ENCODE measurements around the gene COX10.
A peak's percentile ranks its signal among the peaks of the same experiment; 100 is the strongest.
"Not testable (repeated sequence)": the region's sequence is repeated elsewhere in the genome, so short reads cannot be mapped to it uniquely, and the experiment has no call there.

Gene COX10

DNA sequence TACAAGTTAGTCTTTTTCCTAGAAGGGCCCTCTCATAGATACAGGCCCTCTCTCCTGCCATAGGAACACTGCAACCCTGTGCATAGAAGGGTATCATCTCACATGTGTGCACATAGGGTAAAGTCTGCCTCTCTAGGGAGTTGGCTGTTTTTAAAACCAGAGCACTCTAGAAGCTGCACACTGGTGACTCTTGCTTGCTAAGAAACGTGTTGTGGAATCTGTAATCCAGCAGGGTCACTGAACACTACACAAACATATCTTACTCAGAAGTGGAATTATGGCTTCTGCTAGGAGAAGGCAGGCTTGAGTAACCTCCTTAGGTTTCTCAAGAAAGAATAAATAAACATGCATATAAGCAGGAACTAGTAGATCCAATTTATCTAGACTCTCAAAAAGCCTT is 121.5 kb downstream of the COX10 start:
- not testable (repeated sequence) for H3K27ac ChIP-seq (ENCODE audit: low read depth in 2 of 2, low read length in 2 of 2); H3K36me3 ChIP-seq (ENCODE audit: control insufficient read depth in 2 of 2, insufficient read depth in 2 of 2, low read length in 2 of 2); H3K9me3 ChIP-seq (ENCODE audit: control insufficient read depth in 2 of 2, low read length in 2 of 2); H3K4me3 ChIP-seq (ENCODE audit: low read length in 2 of 2); H3K9ac ChIP-seq (ENCODE audit: low read depth in 1 of 2, low read length in 2 of 2); H3K4me1 ChIP-seq (ENCODE audit: control insufficient read depth in 2 of 2, insufficient read depth in 2 of 2, low read length in 2 of 2); H3K27me3 ChIP-seq (ENCODE audit: control insufficient read depth in 2 of 2, insufficient read depth in 2 of 2, low read length in 2 of 2)

DNA sequence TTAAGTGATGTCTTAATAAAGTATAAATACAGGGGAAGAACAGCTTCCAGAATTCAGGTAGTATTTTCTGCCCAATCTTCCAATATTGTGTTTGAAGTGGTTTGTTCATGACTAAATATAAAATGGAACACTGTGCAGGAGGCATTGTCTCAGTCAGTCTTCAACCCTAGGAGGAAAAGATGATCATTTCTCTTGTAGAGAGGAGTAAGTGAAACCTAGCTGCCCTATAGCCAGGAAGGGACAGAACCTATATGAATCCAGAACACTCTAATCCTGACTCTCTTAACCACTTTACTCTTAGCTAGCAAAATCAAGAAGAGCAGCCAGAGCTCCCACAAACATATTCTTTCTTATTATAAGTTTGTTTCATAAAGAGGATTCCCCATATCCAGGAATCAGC is 122.2 kb downstream of the COX10 start:
- not testable (repeated sequence) for H3K27me3 ChIP-seq (ENCODE audit: control insufficient read depth in 2 of 2, insufficient read depth in 2 of 2, low read length in 2 of 2); H3K4me3 ChIP-seq (ENCODE audit: low read length in 2 of 2); H3K4me1 ChIP-seq (ENCODE audit: control insufficient read depth in 2 of 2, insufficient read depth in 2 of 2, low read length in 2 of 2); H3K9me3 ChIP-seq (ENCODE audit: control insufficient read depth in 2 of 2, low read length in 2 of 2); H3K36me3 ChIP-seq (ENCODE audit: control insufficient read depth in 2 of 2, insufficient read depth in 2 of 2, low read length in 2 of 2); H3K9ac ChIP-seq (ENCODE audit: low read depth in 1 of 2, low read length in 2 of 2); H3K27ac ChIP-seq (ENCODE audit: low read depth in 2 of 2, low read length in 2 of 2)

DNA sequence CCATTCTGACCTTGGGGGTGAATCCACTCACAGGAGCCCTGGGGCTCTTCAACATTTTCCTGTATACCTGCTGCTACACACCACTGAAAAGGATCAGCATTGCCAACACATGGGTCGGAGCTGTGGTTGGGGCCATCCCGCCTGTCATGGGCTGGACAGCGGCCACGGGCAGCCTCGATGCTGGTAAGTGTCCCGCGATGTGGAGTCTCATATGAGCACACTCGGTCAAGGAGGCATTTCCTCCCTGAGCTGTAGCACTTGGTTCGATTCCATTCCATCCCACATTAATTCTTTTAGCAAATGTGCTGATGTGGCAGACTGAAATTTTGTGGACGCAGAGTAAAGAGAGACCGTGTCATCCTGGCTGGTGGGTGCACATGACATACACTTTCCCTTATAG is 122.7 kb downstream of the COX10 start:
- not testable (repeated sequence) for H3K27ac ChIP-seq (ENCODE audit: low read depth in 2 of 2, low read length in 2 of 2); H3K4me3 ChIP-seq (ENCODE audit: low read length in 2 of 2); H3K9ac ChIP-seq (ENCODE audit: low read depth in 1 of 2, low read length in 2 of 2); H3K9me3 ChIP-seq (ENCODE audit: control insufficient read depth in 2 of 2, low read length in 2 of 2); H3K27me3 ChIP-seq (ENCODE audit: control insufficient read depth in 2 of 2, insufficient read depth in 2 of 2, low read length in 2 of 2); H3K36me3 ChIP-seq (ENCODE audit: control insufficient read depth in 2 of 2, insufficient read depth in 2 of 2, low read length in 2 of 2); H3K4me1 ChIP-seq (ENCODE audit: control insufficient read depth in 2 of 2, insufficient read depth in 2 of 2, low read length in 2 of 2)

DNA sequence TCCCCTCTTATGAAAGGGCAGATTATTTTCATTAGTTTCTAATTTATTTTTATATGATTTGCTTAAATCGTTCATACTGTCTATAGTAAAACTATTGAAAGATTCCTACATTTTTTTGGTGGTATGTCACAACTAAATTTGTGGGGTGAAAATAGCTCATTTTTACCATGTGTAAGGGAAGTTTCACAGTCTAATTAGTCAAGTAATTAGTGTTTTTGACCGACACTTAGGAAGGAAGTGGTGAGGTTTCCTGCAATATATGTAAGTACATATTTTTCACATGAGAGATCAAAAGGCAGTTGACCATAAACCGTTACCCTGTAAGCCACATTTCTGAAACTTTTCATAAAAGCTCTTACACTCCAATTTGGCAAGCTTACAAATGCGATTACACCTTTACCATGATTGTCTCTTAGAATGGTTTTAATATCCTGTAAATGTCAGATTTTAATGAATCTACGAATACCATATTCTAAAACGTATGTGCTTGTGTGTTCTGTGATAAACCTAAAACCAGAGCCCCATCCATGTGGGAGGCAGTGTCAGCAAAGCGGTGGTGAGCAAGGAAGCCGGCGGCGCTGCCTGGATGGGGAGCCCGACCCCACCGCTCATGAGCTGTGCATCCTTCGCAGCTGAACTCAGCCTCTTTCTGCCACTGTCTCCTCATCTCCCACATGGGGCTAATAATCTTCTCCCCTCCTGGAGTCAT is 123.5 kb downstream of the COX10 start:
- H3K27ac ChIP-seq (ENCODE audit: low read depth in 2 of 2, low read length in 2 of 2); H3K9ac ChIP-seq (ENCODE audit: low read depth in 1 of 2, low read length in 2 of 2); H3K27me3 ChIP-seq (ENCODE audit: control insufficient read depth in 2 of 2, insufficient read depth in 2 of 2, low read length in 2 of 2): not testable (repeated sequence)

DNA sequence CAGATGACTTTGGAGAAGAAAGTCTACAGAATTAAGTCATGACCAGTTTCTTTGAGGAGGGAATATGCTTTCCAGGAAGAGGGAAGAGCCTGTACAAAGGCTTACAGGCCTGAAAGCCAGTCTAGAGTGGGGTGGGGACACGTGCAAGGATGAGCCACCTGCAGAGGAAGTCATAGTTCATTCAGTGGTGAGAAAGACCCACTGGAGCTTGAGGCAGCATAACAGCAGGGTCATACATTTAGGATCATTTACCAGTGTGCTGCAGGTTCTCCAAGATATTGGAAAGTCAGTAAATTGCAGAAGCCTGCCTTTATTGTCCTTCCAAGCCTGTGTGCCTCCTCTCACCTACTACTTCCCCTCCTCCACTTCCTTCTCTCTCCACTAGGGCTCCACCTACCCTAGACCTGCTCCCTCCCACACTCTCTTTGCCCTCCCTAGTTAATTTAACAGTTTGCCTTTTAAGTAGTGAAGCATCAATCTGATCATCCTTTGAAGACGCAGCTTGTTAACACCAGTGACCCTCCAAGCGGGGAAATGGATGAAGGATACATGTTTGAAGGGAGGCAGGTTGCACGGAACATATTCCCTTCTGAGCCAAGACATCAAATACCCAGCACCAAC is 127.2 kb downstream of the COX10 start:
- no peaks in the 10 kb centered on the region for H3K27me3 ChIP-seq (ENCODE audit: control insufficient read depth in 2 of 2, insufficient read depth in 2 of 2, low read length in 2 of 2)
- H3K4me3 ChIP-seq (ENCODE audit: low read length in 2 of 2): no peak overlapping the region
- H3K9ac ChIP-seq (ENCODE audit: low read depth in 1 of 2, low read length in 2 of 2): no peak overlapping the region
- peaks cover 6 to 12% of the 10 kb centered on the region in 2 donors for H3K4me1 ChIP-seq (ENCODE audit: control insufficient read depth in 2 of 2, insufficient read depth in 2 of 2, low read length in 2 of 2)
- no peak overlapping the region for H3K27ac ChIP-seq (ENCODE audit: low read depth in 2 of 2, low read length in 2 of 2)
- H3K9me3 ChIP-seq (ENCODE audit: control insufficient read depth in 2 of 2, low read length in 2 of 2): no peaks in the 10 kb centered on the region
- H3K36me3 ChIP-seq (ENCODE audit: control insufficient read depth in 2 of 2, insufficient read depth in 2 of 2, low read length in 2 of 2): peaks cover 0 to 2% of the 10 kb centered on the region in 2 donors

More for the DNA sequence above, 123.5 kb downstream of the COX10 start:
- H3K36me3 ChIP-seq (ENCODE audit: control insufficient read depth in 2 of 2, insufficient read depth in 2 of 2, low read length in 2 of 2); H3K4me1 ChIP-seq (ENCODE audit: control insufficient read depth in 2 of 2, insufficient read depth in 2 of 2, low read length in 2 of 2); H3K4me3 ChIP-seq (ENCODE audit: low read length in 2 of 2); H3K9me3 ChIP-seq (ENCODE audit: control insufficient read depth in 2 of 2, low read length in 2 of 2): not testable (repeated sequence)

DNA sequence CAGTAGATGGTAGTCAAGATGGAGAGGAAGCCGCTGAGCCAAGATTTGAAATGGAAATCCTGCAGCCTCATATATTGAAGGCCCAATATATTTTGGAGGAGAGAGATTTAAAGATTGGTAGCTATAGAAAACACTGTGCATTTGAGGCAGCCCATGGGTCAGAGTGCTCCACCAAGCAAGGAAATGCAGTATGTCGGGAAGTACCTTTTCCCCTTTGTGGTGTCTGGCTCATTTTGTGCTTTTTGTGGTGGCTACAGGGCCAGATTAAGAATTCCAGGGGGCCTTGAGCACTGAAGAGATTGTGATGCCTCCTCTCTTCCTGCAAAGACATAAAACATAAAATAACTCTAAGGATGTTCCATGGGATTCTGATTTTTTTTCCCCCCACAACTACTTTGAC is 127.8 kb downstream of the COX10 start:
- H3K36me3 ChIP-seq (ENCODE audit: control insufficient read depth in 2 of 2, insufficient read depth in 2 of 2, low read length in 2 of 2): peaks cover 0 to 2% of the 10 kb centered on the region in 2 donors
- no peaks in the 10 kb centered on the region for H3K9me3 ChIP-seq (ENCODE audit: control insufficient read depth in 2 of 2, low read length in 2 of 2)
- H3K27ac ChIP-seq (ENCODE audit: low read depth in 2 of 2, low read length in 2 of 2): no peak overlapping the region
- H3K9ac ChIP-seq (ENCODE audit: low read depth in 1 of 2, low read length in 2 of 2): no peak overlapping the region
- no peaks in the 10 kb centered on the region for H3K27me3 ChIP-seq (ENCODE audit: control insufficient read depth in 2 of 2, insufficient read depth in 2 of 2, low read length in 2 of 2)
- peaks cover 6 to 15% of the 10 kb centered on the region in 2 donors for H3K4me1 ChIP-seq (ENCODE audit: control insufficient read depth in 2 of 2, insufficient read depth in 2 of 2, low read length in 2 of 2)
- no peak overlapping the region for H3K4me3 ChIP-seq (ENCODE audit: low read length in 2 of 2)

DNA sequence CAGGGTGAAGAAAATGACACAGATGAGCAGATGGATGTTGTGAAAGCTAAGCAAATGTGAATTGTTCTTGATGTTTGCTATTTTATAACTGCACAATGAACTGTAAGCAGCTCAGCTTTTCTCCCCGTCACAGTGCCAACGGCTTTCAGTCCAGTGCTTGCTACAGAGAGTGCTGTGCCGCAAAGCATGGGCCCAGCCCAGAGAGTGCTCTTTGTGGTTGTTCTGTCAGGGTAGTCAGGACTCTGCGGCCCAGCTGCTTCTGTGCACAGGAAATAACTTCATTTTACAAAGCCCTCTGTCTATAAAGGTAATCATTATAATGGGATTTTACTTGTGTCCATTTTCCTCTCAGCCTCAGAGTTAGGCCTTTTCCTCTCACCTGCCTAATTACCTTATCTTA is 128.3 kb downstream of the COX10 start:
- peaks cover 6 to 15% of the 10 kb centered on the region in 2 donors for H3K4me1 ChIP-seq (ENCODE audit: control insufficient read depth in 2 of 2, insufficient read depth in 2 of 2, low read length in 2 of 2)
- no peak overlapping the region for H3K9ac ChIP-seq (ENCODE audit: low read depth in 1 of 2, low read length in 2 of 2)
- H3K9me3 ChIP-seq (ENCODE audit: control insufficient read depth in 2 of 2, low read length in 2 of 2): no peaks in the 10 kb centered on the region
- no peak overlapping the region for H3K27ac ChIP-seq (ENCODE audit: low read depth in 2 of 2, low read length in 2 of 2)
- H3K36me3 ChIP-seq (ENCODE audit: control insufficient read depth in 2 of 2, insufficient read depth in 2 of 2, low read length in 2 of 2): peaks cover 0 to 2% of the 10 kb centered on the region in 2 donors
- no peak overlapping the region for H3K4me3 ChIP-seq (ENCODE audit: low read length in 2 of 2)
- H3K27me3 ChIP-seq (ENCODE audit: control insufficient read depth in 2 of 2, insufficient read depth in 2 of 2, low read length in 2 of 2): no peaks in the 10 kb centered on the region

DNA sequence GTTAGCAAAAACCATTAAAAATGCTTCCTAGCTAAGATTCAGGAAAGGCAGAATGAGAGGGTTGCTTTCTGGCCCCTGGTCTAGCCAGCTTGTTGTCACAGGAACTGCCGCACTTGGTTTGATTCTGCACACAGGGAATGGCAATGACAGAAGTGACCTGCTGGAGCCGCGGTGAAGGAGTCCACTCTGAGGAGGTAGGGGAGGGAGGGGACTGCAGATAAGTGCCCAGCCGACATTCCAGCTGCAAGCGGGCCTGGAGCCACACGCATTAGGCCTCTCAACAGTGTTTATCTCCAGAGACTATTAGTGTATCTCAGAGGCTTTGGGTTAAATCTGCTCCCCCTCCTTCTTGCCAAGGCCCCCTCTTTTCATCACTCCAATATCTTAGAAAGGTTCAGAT is 128.7 kb downstream of the COX10 start:
- H3K4me1 ChIP-seq (ENCODE audit: control insufficient read depth in 2 of 2, insufficient read depth in 2 of 2, low read length in 2 of 2): peaks cover 6 to 15% of the 10 kb centered on the region in 2 donors
- H3K36me3 ChIP-seq (ENCODE audit: control insufficient read depth in 2 of 2, insufficient read depth in 2 of 2, low read length in 2 of 2): peaks cover 0 to 2% of the 10 kb centered on the region in 2 donors
- no peaks in the 10 kb centered on the region for H3K9me3 ChIP-seq (ENCODE audit: control insufficient read depth in 2 of 2, low read length in 2 of 2)
- H3K27ac ChIP-seq (ENCODE audit: low read depth in 2 of 2, low read length in 2 of 2): peak overlapping the region in 1 of 2 donors; percentile 20
- no peak overlapping the region for H3K4me3 ChIP-seq (ENCODE audit: low read length in 2 of 2)
- H3K9ac ChIP-seq (ENCODE audit: low read depth in 1 of 2, low read length in 2 of 2): no peak overlapping the region
- H3K27me3 ChIP-seq (ENCODE audit: control insufficient read depth in 2 of 2, insufficient read depth in 2 of 2, low read length in 2 of 2): no peaks in the 10 kb centered on the region

DNA sequence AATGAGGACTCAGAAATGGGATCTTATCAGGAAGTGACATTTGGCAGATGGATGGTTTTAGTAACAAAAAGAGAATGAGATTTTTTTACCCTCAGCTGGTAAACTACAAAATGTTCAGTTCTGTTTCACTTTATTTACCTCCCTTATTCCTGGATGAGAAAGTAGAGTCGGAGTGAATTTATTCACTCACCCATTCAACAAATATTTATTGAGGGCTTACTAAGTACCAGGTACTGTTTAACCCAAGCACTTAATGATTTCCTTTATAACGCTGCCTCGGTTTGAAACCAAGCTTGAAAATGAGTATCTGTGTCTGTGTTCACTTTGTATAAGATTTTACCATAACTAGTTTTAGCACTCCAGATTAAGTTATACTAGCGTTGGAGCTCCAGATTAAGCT is 129.3 kb downstream of the COX10 start:
- no peak overlapping the region for H3K27ac ChIP-seq (ENCODE audit: low read depth in 2 of 2, low read length in 2 of 2)
- peaks cover 0 to 2% of the 10 kb centered on the region in 2 donors for H3K36me3 ChIP-seq (ENCODE audit: control insufficient read depth in 2 of 2, insufficient read depth in 2 of 2, low read length in 2 of 2)
- no peaks in the 10 kb centered on the region for H3K27me3 ChIP-seq (ENCODE audit: control insufficient read depth in 2 of 2, insufficient read depth in 2 of 2, low read length in 2 of 2)
- no peak overlapping the region for H3K4me3 ChIP-seq (ENCODE audit: low read length in 2 of 2)
- peaks cover 6 to 15% of the 10 kb centered on the region in 2 donors for H3K4me1 ChIP-seq (ENCODE audit: control insufficient read depth in 2 of 2, insufficient read depth in 2 of 2, low read length in 2 of 2)
- no peak overlapping the region for H3K9ac ChIP-seq (ENCODE audit: low read depth in 1 of 2, low read length in 2 of 2)
- H3K9me3 ChIP-seq (ENCODE audit: control insufficient read depth in 2 of 2, low read length in 2 of 2): no peaks in the 10 kb centered on the region

DNA sequence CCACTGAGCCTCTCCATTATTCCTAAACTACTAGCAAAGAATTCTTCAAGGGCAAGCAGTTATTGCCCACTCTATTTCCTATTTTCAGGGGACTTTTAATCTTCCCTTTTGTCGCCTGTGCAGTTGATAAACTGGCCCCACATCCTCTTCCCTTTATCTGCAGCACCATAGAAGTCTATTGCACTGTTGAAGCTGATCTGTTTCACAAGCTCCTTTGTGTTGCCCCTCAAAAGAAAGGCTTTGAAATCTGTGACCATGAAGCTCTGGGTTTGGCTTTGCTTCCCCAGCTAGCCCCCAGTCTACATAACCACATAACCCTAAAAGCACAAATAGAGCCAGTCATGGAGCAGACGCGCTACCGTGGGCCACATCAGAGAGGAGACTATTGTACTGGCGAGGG is 130.3 kb downstream of the COX10 start:
- no peak overlapping the region for H3K9ac ChIP-seq (ENCODE audit: low read depth in 1 of 2, low read length in 2 of 2)

More for the DNA sequence above, 130.3 kb downstream of the COX10 start:
- no peak overlapping the region for H3K4me3 ChIP-seq (ENCODE audit: low read length in 2 of 2)
- no peaks in the 10 kb centered on the region for H3K9me3 ChIP-seq (ENCODE audit: control insufficient read depth in 2 of 2, low read length in 2 of 2)
- no peak overlapping the region for H3K27ac ChIP-seq (ENCODE audit: low read depth in 2 of 2, low read length in 2 of 2)
- H3K36me3 ChIP-seq (ENCODE audit: control insufficient read depth in 2 of 2, insufficient read depth in 2 of 2, low read length in 2 of 2): peaks cover 0 to 8% of the 10 kb centered on the region in 2 donors
- no peaks in the 10 kb centered on the region for H3K27me3 ChIP-seq (ENCODE audit: control insufficient read depth in 2 of 2, insufficient read depth in 2 of 2, low read length in 2 of 2)
- peaks cover 6 to 15% of the 10 kb centered on the region in 2 donors for H3K4me1 ChIP-seq (ENCODE audit: control insufficient read depth in 2 of 2, insufficient read depth in 2 of 2, low read length in 2 of 2)

Data from mucosa of rectum (tissue), 2 donors.